CD4-positive, alpha-beta T cell treated with Interleukin-6 at 100 ng/mL for 8 hours (primary cell): ENCODE measurements around the gene FIGLA.

Experiments
- DNase-seq: peaks from one replicate; pipeline ENCODE4 v3.0.0-alpha.2; 2020; ENCODE audit warnings: mixed read lengths, low spot score

FIGLA gene

GRCh38 chr2:70775141-70775540 is 15.3 kb downstream of the FIGLA start:
- DNase-seq, result no peak

- no peak for DNase-seq
Measured at GRCh38 chr2:70772486-70773155, 17.8 kb downstream of the FIGLA start.

DNA sequence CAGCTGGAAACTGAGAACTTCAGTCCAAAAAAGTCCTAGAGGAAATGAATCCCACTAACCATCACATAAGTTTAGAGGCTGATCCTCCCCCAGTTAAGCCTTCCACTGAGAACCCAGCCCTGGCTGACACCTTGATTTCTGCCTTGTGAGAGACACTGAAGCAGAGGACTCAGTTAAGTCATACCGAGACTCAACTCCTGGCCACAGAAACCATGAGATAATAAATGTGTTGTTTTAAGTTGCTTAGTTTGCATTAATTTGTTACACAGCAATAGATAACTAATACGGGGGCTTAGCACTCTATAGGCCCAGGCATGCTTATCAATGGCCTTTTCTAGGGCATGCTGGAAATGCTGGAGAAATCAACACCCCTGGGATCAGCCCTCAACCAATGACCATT is 19.0 kb downstream of the FIGLA start:
- DNase-seq, result no peak

DNA sequence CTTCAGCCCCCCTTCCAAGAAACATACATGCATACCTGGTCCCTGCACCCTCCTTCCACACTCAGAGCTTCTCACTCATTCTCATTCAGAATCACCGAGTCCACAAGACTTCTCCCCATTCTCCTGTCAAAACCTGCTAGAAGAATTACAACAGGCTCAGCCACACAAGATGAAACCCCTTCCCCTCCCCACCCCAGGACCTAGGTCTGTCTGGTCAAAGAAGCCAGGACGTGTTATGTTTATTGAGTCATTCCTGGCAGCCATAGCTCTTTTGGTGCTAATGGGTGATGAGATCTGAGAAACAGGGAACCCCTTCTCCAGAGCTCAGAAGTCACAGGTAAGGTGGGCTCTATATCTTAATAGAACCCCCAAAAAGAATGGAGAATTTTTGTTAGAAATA is 21.0 kb downstream of the FIGLA start:
- no peak for DNase-seq

DNA sequence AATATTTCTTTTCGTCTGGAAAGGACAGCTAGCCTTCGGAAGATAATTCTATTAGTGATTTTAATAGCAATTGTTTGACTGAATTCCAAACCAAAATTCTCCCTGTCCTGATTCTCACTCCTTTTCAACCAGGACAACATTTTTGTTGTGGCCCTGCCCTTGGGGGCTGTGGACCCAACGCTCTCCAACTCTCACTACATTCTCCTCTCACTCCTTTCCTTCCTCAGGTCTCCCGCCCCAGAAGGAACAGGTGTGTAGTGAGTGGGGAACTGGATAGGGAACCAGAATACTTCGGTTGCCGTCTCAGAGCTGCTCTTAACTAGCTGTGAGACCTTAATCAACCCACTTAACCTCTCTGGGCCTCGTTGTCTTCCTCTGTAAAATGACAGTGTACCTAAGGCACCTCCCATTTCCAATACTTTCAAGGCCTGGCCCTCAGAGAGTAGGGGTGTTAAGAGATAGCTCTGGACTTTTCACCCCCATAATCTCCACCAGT is 21.8 kb downstream of the FIGLA start:
- no peak for DNase-seq

DNA sequence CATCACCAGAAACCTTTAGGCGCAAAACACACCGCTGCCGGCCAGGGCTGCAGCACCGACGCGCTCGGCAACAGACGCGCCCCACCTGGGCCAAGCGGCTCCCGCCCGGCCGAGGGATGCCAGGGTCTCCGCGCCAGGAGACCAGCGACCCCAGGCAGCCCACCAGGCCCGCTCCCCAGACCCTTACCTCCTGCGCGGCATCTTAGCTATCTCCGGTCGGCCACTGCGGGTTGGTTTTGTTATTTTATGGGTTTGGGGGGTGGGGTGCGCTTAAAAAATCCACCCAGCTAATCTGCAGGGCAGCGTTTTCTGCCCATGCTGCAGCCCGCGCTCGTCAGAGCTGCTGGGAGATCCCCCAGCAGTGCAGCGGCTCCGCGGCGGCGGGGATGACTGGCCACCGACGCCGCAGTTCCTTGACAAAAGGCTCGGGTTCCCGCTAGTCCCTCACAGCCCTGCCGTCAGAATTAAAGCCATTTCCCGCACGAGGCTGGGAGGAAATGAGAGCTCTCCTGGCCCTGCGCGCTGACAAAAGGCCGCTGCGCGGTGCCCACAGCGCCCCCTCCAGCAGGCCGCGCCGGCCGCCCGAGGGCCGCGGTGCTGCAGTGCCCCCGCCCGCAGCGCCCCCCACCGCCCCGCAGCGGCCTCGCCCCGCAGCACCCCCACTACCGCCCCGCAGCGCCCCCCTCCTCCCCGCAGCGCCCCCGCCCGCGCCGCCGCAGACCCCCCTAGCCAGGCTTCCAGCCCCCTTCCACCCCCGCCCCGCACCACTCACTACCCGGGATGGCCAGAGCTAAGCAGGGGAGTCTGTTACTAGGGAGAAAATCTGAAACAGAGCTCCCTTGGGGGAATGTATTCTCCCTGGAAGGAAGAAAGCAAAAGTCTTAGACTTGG is 22.5 kb downstream of the FIGLA start, which contains the start of gene ADD2:
Gene ADD2, minus strand, starts transcription at position 502 of the 891 bp plus-strand sequence. CDS start 61,792 bp downstream, outside the sequence.
- peak; percentile 24 for DNase-seq

- no peak for DNase-seq
Measured at GRCh38 chr2:70767079-70767698, 23.3 kb downstream of the FIGLA start.

GRCh38 chr2:70766357-70767078 is 23.9 kb downstream of the FIGLA start:
- DNase-seq, result no peak

DNA sequence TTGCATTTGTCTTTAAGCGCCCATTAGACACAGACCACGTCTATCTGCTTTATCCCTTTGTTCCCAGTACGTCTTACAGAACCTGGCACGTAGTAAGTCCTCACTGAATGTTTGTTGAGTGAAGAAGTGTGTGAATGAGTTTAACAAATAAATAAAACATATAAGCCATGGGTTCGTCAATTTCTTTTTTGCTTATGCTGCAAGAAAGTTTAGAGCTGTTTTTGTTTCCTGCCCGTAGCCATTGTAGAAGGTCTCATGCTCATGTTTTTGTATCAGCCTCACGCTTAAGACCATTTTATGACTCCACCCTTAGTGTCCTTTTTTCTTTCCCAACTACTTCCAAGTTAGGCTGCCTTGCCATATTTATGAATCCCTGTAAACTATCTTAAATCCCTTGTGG is 24.9 kb downstream of the FIGLA start:
- no peak for DNase-seq

GRCh38 chr2:70759446-70759845 is 31.0 kb downstream of the FIGLA start:
- DNase-seq, result no peak

- no peak for DNase-seq
Measured at GRCh38 chr2:70757966-70758365, 32.5 kb downstream of the FIGLA start.

DNA sequence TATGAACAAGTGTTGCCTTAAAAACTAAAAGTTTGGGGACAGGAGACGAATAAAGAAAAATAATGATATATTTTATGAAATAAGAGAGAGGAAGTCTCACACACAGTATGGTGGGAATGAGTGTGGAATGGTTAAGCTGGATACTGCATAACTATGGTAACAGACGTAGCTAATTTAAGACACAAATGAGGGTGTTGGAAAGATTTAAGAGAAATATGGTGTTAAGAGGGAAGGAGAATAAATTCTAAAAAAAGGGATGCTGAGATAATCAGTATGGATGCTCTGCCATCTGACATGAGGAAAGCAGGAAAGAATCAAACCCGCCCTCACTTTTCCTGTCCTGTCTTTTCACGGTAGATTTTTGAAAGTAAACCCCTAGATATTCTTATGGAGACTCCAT is 33.1 kb downstream of the FIGLA start:
- DNase-seq, result no peak

DNA sequence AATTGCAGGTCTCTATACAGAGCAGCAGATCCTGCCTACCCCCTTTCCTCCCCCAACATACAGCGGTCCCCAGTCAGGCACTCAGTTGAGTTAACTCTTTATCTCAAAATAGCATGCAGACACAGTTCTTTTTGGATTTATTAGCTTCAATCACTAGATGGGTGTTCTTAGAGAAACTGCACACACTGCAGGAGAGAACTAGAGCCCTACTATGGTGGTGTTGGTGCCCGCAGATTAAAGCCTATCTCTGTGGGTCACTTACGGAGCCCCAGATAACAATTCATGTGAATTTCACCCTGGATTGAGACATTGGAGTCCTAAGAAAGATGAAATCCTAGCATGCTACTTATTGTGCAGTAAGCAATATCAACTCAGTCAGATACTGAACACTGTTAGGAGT is 34.3 kb downstream of the FIGLA start:
- DNase-seq, result no peak

DNA sequence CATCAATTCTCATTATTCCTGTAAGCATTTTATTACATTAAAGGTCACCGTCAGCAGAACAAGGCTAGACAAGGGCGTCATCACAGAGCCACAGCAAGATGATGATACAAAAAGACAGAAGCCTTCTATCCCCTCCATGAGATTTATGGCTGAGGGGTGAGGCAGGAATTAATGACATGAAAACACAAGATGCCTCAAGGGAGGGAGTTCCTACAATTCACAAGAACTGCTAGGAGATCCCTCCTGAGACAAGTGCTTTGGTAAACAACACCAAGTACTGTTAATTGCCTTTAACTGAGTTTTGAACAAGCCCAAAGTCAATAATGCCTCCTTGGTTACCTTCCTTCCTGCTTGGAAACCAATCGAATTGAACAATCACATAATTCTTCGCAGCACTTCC is 36.5 kb downstream of the FIGLA start:
- no peak for DNase-seq

DNA sequence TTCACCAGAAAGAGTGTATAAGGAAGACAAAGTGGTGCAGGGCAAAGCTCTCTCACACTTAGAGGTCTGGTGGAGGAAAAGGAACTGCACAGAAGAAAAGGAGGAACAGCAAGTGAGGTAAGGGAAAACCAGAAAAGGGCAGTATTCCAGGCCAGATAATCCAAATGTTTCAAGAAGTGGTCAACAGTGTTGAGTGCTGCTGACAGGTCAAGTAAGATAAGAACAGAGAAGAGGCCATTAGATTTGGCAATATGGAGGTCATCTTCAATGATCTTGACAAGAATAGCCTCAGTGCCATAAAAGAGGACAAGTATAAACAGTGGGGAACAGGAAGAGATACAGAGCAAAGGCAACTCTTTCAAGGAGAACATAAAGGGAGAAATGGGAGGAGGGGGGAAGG is 37.4 kb downstream of the FIGLA start:
- DNase-seq, result no peak

DNA sequence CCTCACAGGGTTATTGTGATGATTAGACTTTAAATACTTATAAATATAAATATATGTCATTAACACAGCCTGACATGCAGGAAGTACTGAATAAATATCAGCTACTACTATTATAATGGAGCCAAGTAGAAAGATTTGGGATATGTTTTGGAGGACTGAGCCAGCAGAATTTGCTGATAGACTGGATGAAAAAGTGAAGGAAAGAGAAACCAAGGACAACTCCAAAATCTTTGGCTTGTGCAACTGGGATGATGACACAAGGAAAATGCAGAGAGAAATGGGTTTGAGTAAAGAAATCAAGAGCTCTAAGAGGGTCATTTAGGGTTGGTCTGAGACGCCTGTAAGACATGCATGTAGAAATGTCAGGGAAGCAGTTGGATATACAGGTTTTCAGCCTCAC is 38.0 kb downstream of the FIGLA start:
- DNase-seq, result no peak

DNA sequence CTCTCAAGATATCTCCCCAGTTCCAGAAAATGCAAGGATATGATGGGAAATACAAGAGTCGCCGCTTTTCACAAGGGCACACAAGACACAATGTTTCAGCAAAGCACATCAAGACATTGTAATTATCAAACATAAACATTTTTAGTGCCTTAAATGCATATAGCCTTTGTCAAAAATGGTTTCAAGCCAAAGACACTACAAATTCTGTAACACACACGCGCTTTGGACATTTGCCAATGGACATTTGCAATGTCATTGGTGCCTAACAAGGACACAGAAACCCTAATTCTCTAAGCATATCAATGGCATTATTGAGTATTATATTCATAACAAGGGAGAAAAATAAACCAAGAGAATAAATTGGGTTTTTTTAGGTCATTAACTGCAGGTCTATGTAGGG is 38.6 kb downstream of the FIGLA start:
- DNase-seq, result no peak

DNA sequence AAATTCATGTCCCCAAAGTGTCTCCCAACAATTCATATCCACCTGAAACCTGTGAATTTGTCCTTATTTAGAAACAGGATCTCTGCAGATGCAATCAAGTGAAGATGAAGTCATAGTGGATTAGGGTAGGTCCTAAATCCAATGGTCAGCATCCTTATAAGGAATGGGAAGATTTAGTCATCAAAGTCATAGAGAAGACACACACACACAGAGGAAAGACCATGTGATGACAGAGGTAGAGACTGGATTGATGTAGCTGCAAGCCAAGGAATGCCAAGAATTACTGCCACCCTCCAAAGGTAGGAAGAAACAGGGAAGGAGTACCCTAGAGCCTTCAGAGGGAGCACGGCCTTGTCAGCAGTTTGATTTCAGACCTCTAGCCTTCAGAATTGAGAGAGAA is 40.1 kb downstream of the FIGLA start:
- no peak for DNase-seq

- no peak for DNase-seq
Measured at GRCh38 chr2:70748002-70748784, 42.2 kb downstream of the FIGLA start.

GRCh38 chr2:70747284-70747683 is 43.2 kb downstream of the FIGLA start:
- DNase-seq, result no peak
